Neural cell (in vitro differentiated cells): ENCODE results near the gene GASK1A. TPM values are rescaled to one million over a fixed set of nuclear protein-coding genes. Genes with fewer than 3 reads are reported as not detected.

Experiments
- H2AFZ ChIP-seq: fragments of 200-600, 300-800 bp; sonication (generic), shearing (Covaris generic); 2 replicates; pipeline ENCODE4 v1.6.0; 2014; ENCODE audit warnings: low read depth, mild to moderate bottlenecking, antibody characterized with exemption, low read length, moderate library complexity
- H3F3A ChIP-seq: fragments of 200-600 bp; shearing (Covaris generic); 2 replicates; pipeline ENCODE4 v1.6.1; 2016; ENCODE audit warnings: mild to moderate bottlenecking, moderate library complexity, mixed read lengths, antibody characterized with exemption, low read length; ENCODE audit not compliant: insufficient read depth, poor library complexity, severe bottlenecking
- H3K27ac ChIP-seq: fragments of 200-600, 300-800 bp; sonication (generic), shearing (Covaris generic); 2 replicates; pipeline ENCODE4 v1.5.1; 2014; ENCODE audit warnings: mild to moderate bottlenecking, low read length, moderate library complexity
- H3K27me3 ChIP-seq: fragments of 300-800, 200-600 bp; sonication (generic), shearing (Covaris generic); 2 replicates; pipeline ENCODE4 v1.6.0; 2014; ENCODE audit warnings: mild to moderate bottlenecking, low read depth, low read length, moderate library complexity; ENCODE audit not compliant: insufficient read depth
- H3K36me3 ChIP-seq: fragments of 300-800, 200-600 bp; sonication (generic), shearing (Covaris generic); 2 replicates; pipeline ENCODE4 v1.5.1; 2014; ENCODE audit warnings: mild to moderate bottlenecking, antibody characterized with exemption, low read length, moderate library complexity; ENCODE audit not compliant: insufficient read depth
- H3K4me2 ChIP-seq: fragments of 300-800, 200-600 bp; sonication (generic), shearing (Covaris generic); 2 replicates; pipeline ENCODE4 v1.6.0; 2014; ENCODE audit warnings: mild to moderate bottlenecking, low read length
- H3K4me3 ChIP-seq: fragments of 300-800, 200-600 bp; sonication (generic), shearing (Covaris generic); 2 replicates; pipeline ENCODE4 v1.5.1; 2014; ENCODE audit warnings: mild to moderate bottlenecking, low read length, moderate library complexity
- H3K79me2 ChIP-seq: fragments of 200-600 bp; shearing (Covaris generic); replicated peaks from 2 replicates; pipeline ENCODE4 v1.6.0; 2014; ENCODE audit warnings: mild to moderate bottlenecking, low read length, moderate library complexity; ENCODE audit not compliant: insufficient read depth
- H3K9ac ChIP-seq: fragments of 300-800, 200-600 bp; sonication (generic), shearing (Covaris generic); 2 replicates; pipeline ENCODE4 v1.6.1; 2016; ENCODE audit warnings: mild to moderate bottlenecking, low read length, mixed read lengths
- H3K9me2 ChIP-seq: fragments of 200-600 bp; shearing (Covaris generic); 2 replicates; pipeline ENCODE4 v1.6.1; 2016; ENCODE audit warnings: mild to moderate bottlenecking, low read length, mixed read lengths; ENCODE audit not compliant: insufficient read depth
- H3K9me3 ChIP-seq: fragments of 200-600, 300-800 bp; sonication (generic), shearing (Covaris generic); 2 replicates; pipeline ENCODE4 v1.6.1; 2016; ENCODE audit warnings: mild to moderate bottlenecking, mixed run types, low read length, moderate library complexity, mixed read lengths
- H4K20me1 ChIP-seq: fragments of 200-600 bp; shearing (Covaris generic); 2 replicates; pipeline ENCODE4 v1.6.1; 2016; ENCODE audit warnings: mild to moderate bottlenecking, mixed run types; ENCODE audit not compliant: insufficient read depth
- CTCF ChIP-seq: fragments of 450-650 bp; IDR thresholded peaks from 2 replicates; pipeline ENCODE4 v1.5.1; 2014; ENCODE audit warnings: antibody characterized with exemption, mild to moderate bottlenecking, moderate library complexity; ENCODE audit not compliant: poor library complexity, severe bottlenecking
- EP300 ChIP-seq: fragments of 450-650 bp; conservative IDR thresholded peaks from 2 replicates; pipeline ENCODE4 v1.6.1; 2014; ENCODE audit warnings: antibody characterized with exemption, mild to moderate bottlenecking, moderate library complexity; ENCODE audit not compliant: poor library complexity, severe bottlenecking
- EZH2 ChIP-seq: fragments of 200-600, 300-800 bp; shearing (Covaris generic), sonication (generic); IDR thresholded peaks from 2 replicates; pipeline ENCODE4 v1.6.1; 2014; ENCODE audit warnings: antibody characterized with exemption, low read length, borderline replicate concordance, mild to moderate bottlenecking; ENCODE audit not compliant: insufficient read depth, poor library complexity, severe bottlenecking
- MXI1 ChIP-seq: fragments of 450-650 bp; conservative IDR thresholded peaks from 2 replicates; pipeline ENCODE4 v1.6.1; 2014; ENCODE audit warnings: antibody characterized with exemption, mild to moderate bottlenecking; ENCODE audit not compliant: poor library complexity, severe bottlenecking
- POLR2AphosphoS5 ChIP-seq: IDR thresholded peaks from 2 replicates; pipeline ENCODE4 v1.6.1; 2012
- RAD21 ChIP-seq: fragments of 450-650 bp; conservative IDR thresholded peaks from 2 replicates; pipeline ENCODE4 v1.6.1; 2014; ENCODE audit warnings: antibody characterized with exemption, mild to moderate bottlenecking, moderate library complexity
- REST ChIP-seq: IDR thresholded peaks from 2 replicates; pipeline ENCODE4 v1.6.1; 2012; ENCODE audit warnings: borderline replicate concordance
- SMC3 ChIP-seq: fragments of 450-650 bp; conservative IDR thresholded peaks from 2 replicates; pipeline ENCODE4 v1.6.1; 2014; ENCODE audit warnings: antibody characterized with exemption, mild to moderate bottlenecking, moderate library complexity; ENCODE audit not compliant: poor library complexity
- TAF1 ChIP-seq: IDR thresholded peaks from 2 replicates; pipeline ENCODE4 v1.6.1; 2012; ENCODE audit warnings: low read depth
- polyA plus RNA-seq: library from polyadenylated mRNA; depleted of rRNA; stranded (reverse); fragments of >200 nt; gene quantifications from 2 replicates; pipeline ENCODE4 v1.2.3, GENCODE V29; 2014

Gene GASK1A
- polyA plus RNA-seq, 1 donor from 2014 or later = not detected

GRCh38 chr3:43019826-43020225 is 40.7 kb downstream of the GASK1A start:
- no peaks in the 10 kb centered on the region for H3K79me2 ChIP-seq
- H3K4me2 ChIP-seq = no peak overlapping the region
- H2AFZ ChIP-seq = no peak overlapping the region
- TF ChIP-seq RAD21 (no peak), EP300 (no peak), TAF1 (no peak), REST (no peak), EZH2 (no peak), SMC3 (no peak), MXI1 (no peak), POLR2AphosphoS5 (no peak)
- H3K9ac ChIP-seq = no peak overlapping the region
- H3K27me3 ChIP-seq = no peaks in the 10 kb centered on the region
- H3K36me3 ChIP-seq = no peaks in the 10 kb centered on the region
- H4K20me1 ChIP-seq = no peaks in the 10 kb centered on the region
- no peaks in the 10 kb centered on the region for H3K9me2 ChIP-seq
- H3F3A ChIP-seq = no peaks in the 10 kb centered on the region
- H3K9me3 ChIP-seq = no peaks in the 10 kb centered on the region
- no peak overlapping the region for H3K4me3 ChIP-seq
- no peak overlapping the region for H3K27ac ChIP-seq

- H3K27ac ChIP-seq = no peak overlapping the region
- no peak overlapping the region for H2AFZ ChIP-seq
- no peaks in the 10 kb centered on the region for H4K20me1 ChIP-seq
- H3K4me3 ChIP-seq = no peak overlapping the region
- no peaks in the 10 kb centered on the region for H3K27me3 ChIP-seq
- TF ChIP-seq CTCF (no peak), MXI1 (no peak), TAF1 (no peak), EP300 (no peak), REST (no peak), RAD21 (no peak), EZH2 (no peak), SMC3 (no peak), POLR2AphosphoS5 (no peak)
- no peaks in the 10 kb centered on the region for H3F3A ChIP-seq
- no peaks in the 10 kb centered on the region for H3K36me3 ChIP-seq
- H3K4me2 ChIP-seq = no peak overlapping the region
- H3K79me2 ChIP-seq = no peaks in the 10 kb centered on the region
- H3K9me3 ChIP-seq = no peaks in the 10 kb centered on the region
- H3K9ac ChIP-seq = no peak overlapping the region
- no peaks in the 10 kb centered on the region for H3K9me2 ChIP-seq
These were observed 42.1 kb downstream of the GASK1A start for GRCh38 chr3:43021186-43021585.
